H1 (cell line): ENCODE results near the gene CRYBA4. TPM values are rescaled to one million over a fixed set of nuclear protein-coding genes. Genes with fewer than 3 reads are reported as not detected.

Source experiments
- EP300 ChIP-seq, 2 experiments: IDR thresholded peaks; 1 replicate in 1 of 2; 2 replicates in 1 of 2; pipeline ENCODE4 v1.6.1; 2011 to 2012; ENCODE audit warnings: low read depth in 2 of 2, low read length in 2 of 2, mild to moderate bottlenecking in 2 of 2, borderline replicate concordance in 1 of 2, inconsistent platforms in 1 of 2, moderate library complexity in 1 of 2
- KDM5A ChIP-seq: fragments of 200-600 bp; IDR thresholded peaks from 2 replicates; pipeline ENCODE4 v1.7.1; 2012; ENCODE audit warnings: mild to moderate bottlenecking, low read length, inconsistent platforms, mixed read lengths
- MAFK ChIP-seq: IDR thresholded peaks from 2 replicates; pipeline ENCODE4 v1.6.1; 2012; ENCODE audit warnings: low read depth, mild to moderate bottlenecking, improper control_type of control experiment, low read length
- NRF1 ChIP-seq: IDR thresholded peaks from 2 replicates; pipeline ENCODE4 v1.6.1; 2011; ENCODE audit warnings: mild to moderate bottlenecking, low read depth, low read length, improper control_type of control experiment
- POLR2A ChIP-seq, 2 experiments: IDR thresholded peaks; 1 replicate in 1 of 2; 2 replicates in 1 of 2; pipeline ENCODE4 v1.6.1; 2011; ENCODE audit warnings: low read depth in 2 of 2, low read length in 2 of 2, mild to moderate bottlenecking in 2 of 2; ENCODE audit errors: control extremely low read depth in 1 of 2
- TAF7 ChIP-seq: optimal IDR thresholded peaks from 2 replicates; pipeline ENCODE3; 2011; ENCODE audit warnings: low read depth, mild to moderate bottlenecking, inconsistent platforms, low read length, moderate library complexity, borderline replicate concordance
- polyA plus RNA-seq, 7 experiments: library from polyadenylated mRNA; depleted of rRNA in 3 of 7; stranded (reverse) in 5 of 7; unstranded in 2 of 7; fragments of >200 nt in 5 of 7; fragments of 200-250 nt in 2 of 7; gene quantifications; 1 replicate in 5 of 7; 2 replicates in 1 of 7; 4 replicates in 1 of 7; pipeline versions ENCODE4 v1.2.1 to v1.2.3, GENCODE V29; 2011 to 2013; ENCODE audit warnings: missing spikeins in 2 of 7, mixed read lengths in 2 of 7
- total RNA-seq: library from RNA; stranded (reverse); fragmentation: NEBNext Ultra II Directional; extraction: Animal tissue kit (Norgen Biotek cat#: 25700); gene quantifications from 2 replicates; pipeline ENCODE4 v1.2.1, GENCODE V29; 2021

Gene CRYBA4
- total and polyA plus RNA-seq, 2 of the 8 experiments (the other 6 are each of a cell fraction or from before 2014, with no cell fraction given): 0.67 to 3.1 TPM

DNA sequence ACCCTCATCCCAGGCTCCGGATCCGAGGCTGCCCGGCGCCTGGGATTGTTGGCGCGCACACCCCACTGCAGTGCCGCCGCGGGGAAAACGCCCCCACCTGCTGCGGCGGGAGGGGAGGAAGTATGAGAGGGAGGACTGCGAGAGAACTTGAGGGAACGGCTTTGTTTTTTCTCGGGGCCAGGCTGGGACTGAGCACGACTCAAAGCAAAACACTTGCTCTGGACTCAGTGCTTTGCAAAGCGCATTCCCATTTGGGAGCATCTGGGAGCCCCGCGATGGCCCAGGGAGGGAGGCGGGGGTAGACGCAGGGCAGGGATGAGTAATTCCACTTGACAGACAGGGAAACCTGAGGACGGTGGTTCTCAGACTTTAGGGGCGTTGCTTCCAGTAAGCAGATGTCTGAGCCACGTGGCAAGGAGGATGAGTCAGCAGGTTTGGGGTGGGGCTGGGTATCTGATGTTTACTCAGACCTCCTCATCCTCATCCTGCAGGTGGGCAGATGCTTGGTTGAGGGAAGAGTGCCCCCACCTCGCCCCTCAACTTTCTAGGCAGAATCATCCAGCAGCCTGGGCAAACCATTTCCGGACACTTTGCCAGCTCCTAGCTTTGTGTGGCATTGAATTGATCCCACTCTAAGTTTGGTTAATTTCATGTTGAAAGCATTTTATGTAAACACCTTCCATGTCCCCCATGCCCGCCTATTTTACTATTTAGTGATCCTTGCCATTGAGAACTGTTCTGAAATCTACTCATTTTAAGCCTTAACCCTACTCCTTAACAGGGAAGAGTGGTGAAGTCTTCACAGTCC lies 37.1 kb downstream of the CRYBA4 start (continued):
- TF ChIP-seq NRF1: no peak
- TF ChIP-seq EP300 (IDR thresholded peaks at IDR 0.05; ENCODE audit: borderline replicate concordance in 1 of 2, low read depth in 2 of 2, low read length in 2 of 2): no peak
- peak; percentile 97 for TF ChIP-seq MAFK
- TF ChIP-seq KDM5A: no peak
- no peak for TF ChIP-seq TAF7
- TF ChIP-seq POLR2A (IDR thresholded peaks at IDR 0.05; ENCODE audit: control extremely low read depth in 1 of 2, low read depth in 2 of 2, low read length in 2 of 2): peak in 1 of 2 experiments; percentile 58; a peak in 2 of 3 replicates
